Mesendoderm (in vitro differentiated cells): ENCODE data around the gene KCNN3.
A peak's percentile ranks its signal among the peaks of the same experiment; 100 is the strongest.

Experiments used
- DNase-seq: peaks from one replicate; pipeline ENCODE4 v3.0.0; 2013
- H2AK5ac ChIP-seq: 2 replicates; pipeline ENCODE4 v1.6.1; 2013; ENCODE audit warnings: low read length, inconsistent platforms
- H2BK120ac ChIP-seq: 2 replicates; pipeline ENCODE4 v1.6.1; 2013; ENCODE audit warnings: low read depth, mild to moderate bottlenecking, low read length, moderate library complexity, mixed read lengths
- H2BK15ac ChIP-seq: replicated peaks from 2 replicates; pipeline ENCODE4 v1.6.1; 2013; ENCODE audit warnings: low read depth, mild to moderate bottlenecking, moderate library complexity
- H2BK5ac ChIP-seq: 2 replicates; pipeline ENCODE4 v1.6.1; 2013; ENCODE audit warnings: low read length, inconsistent platforms
- H3K18ac ChIP-seq: 2 replicates; pipeline ENCODE4 v1.6.1; 2013; ENCODE audit warnings: mild to moderate bottlenecking, low read length, mixed read lengths
- H3K23ac ChIP-seq: one replicate; pipeline ENCODE4 v1.6.1; 2013; ENCODE audit warnings: low read length
- H3K27ac ChIP-seq: 2 replicates; pipeline ENCODE4 v1.5.1; 2013; ENCODE audit warnings: low read depth, mild to moderate bottlenecking, inconsistent platforms, low read length, moderate library complexity
- H3K27me3 ChIP-seq: 2 replicates; pipeline ENCODE4 v1.6.1; 2013; ENCODE audit warnings: low read length, control low read depth, mild to moderate bottlenecking, inconsistent platforms; ENCODE audit not compliant: insufficient read depth, poor library complexity
- H3K36me3 ChIP-seq: 2 replicates; pipeline ENCODE4 v1.6.1; 2013; ENCODE audit warnings: low read length, inconsistent platforms; ENCODE audit not compliant: control insufficient read depth, insufficient read depth
- H3K4ac ChIP-seq: one replicate; pipeline ENCODE4 v1.6.1; 2013; ENCODE audit warnings: low read depth, mild to moderate bottlenecking, low read length, moderate library complexity
- H3K4me1 ChIP-seq: 2 replicates; pipeline ENCODE4 v1.6.1; 2013; ENCODE audit warnings: low read depth, low read length, inconsistent platforms; ENCODE audit not compliant: control insufficient read depth
- H3K4me2 ChIP-seq: 2 replicates; pipeline ENCODE4 v1.6.1; 2013; ENCODE audit warnings: low read length
- H3K4me3 ChIP-seq: 2 replicates; pipeline ENCODE4 v1.5.1; 2013; ENCODE audit warnings: mild to moderate bottlenecking, low read length
- H3K56ac ChIP-seq: one replicate; pipeline ENCODE4 v1.6.1; 2013; ENCODE audit warnings: low read length
- H3K79me1 ChIP-seq: 2 replicates; pipeline ENCODE4 v1.6.1; 2013; ENCODE audit warnings: low read length, inconsistent platforms
- H3K79me2 ChIP-seq: 2 replicates; pipeline ENCODE4 v1.6.1; 2013; ENCODE audit warnings: mild to moderate bottlenecking, low read length; ENCODE audit not compliant: control insufficient read depth, insufficient read depth
- H3K9ac ChIP-seq: 2 replicates; pipeline ENCODE4 v1.6.1; 2013; ENCODE audit warnings: low read length, inconsistent platforms
- H4K5ac ChIP-seq: one replicate; pipeline ENCODE4 v1.6.1; 2013; ENCODE audit warnings: low read length
- H4K8ac ChIP-seq: one replicate; pipeline ENCODE4 v1.6.1; 2013; ENCODE audit warnings: low read depth, mild to moderate bottlenecking, control low read depth, low read length, moderate library complexity
- WGBS: extraction: QIAGEN DNeasy Blood & Tissue Kit; methylation state at CpG from one replicate; pipeline ENCODE4 v1.1.7; 2013; ENCODE audit warnings: low lambda C conversion rate, missing lambda C conversion rate; ENCODE audit not compliant: insufficient coverage; ENCODE audit errors: extremely low coverage; 5-methylcytosine and 5-hydroxymethylcytosine counted together

KCNN3 gene

GRCh38 chr1:154866257-154867063 lies 3.6 kb downstream of the KCNN3 start:
- Histone ChIP-seq H3K27me3 (peaks cover 2% of the 10 kb centered on the region), H3K27ac (no peak overlapping the region), H2BK120ac (no peak overlapping the region), H2BK15ac (no peak overlapping the region), H3K23ac (no peak overlapping the region), H2BK5ac (no peak overlapping the region), H3K56ac (no peak overlapping the region), H4K8ac (no peak overlapping the region), H3K18ac (no peak overlapping the region), H4K5ac (no peak overlapping the region), H3K4ac (no peak overlapping the region), H3K4me2 (no peak overlapping the region), H3K79me1 (no peaks in the 10 kb centered on the region), H3K4me1 (peaks cover 3% of the 10 kb centered on the region), H3K36me3 (no peaks in the 10 kb centered on the region), H3K79me2 (no peaks in the 10 kb centered on the region), H3K4me3 (no peak overlapping the region), H3K9ac (no peak overlapping the region), H2AK5ac (no peak overlapping the region)
- no CpG with 5 or more reads among the region's 14 CpGs for WGBS
- DNase-seq: peak; percentile 67

GRCh38 chr1:154865442-154866256 lies 4.4 kb downstream of the KCNN3 start:
- WGBS: no CpG with 5 or more reads among the region's 5 CpGs
- Histone ChIP-seq H3K4me3 (no peak overlapping the region), H3K27ac (no peak overlapping the region), H3K79me1 (no peaks in the 10 kb centered on the region), H2BK120ac (no peak overlapping the region), H3K27me3 (peaks cover 2% of the 10 kb centered on the region), H4K8ac (no peak overlapping the region), H3K23ac (no peak overlapping the region), H3K4ac (no peak overlapping the region), H3K4me2 (no peak overlapping the region), H2AK5ac (no peak overlapping the region), H2BK15ac (no peak overlapping the region), H3K79me2 (no peaks in the 10 kb centered on the region), H3K18ac (no peak overlapping the region), H2BK5ac (no peak overlapping the region), H3K9ac (no peak overlapping the region), H3K56ac (peak overlapping the region; percentile 40), H3K36me3 (no peaks in the 10 kb centered on the region), H3K4me1 (peaks cover 3% of the 10 kb centered on the region), H4K5ac (no peak overlapping the region)
- no peak for DNase-seq

DNA sequence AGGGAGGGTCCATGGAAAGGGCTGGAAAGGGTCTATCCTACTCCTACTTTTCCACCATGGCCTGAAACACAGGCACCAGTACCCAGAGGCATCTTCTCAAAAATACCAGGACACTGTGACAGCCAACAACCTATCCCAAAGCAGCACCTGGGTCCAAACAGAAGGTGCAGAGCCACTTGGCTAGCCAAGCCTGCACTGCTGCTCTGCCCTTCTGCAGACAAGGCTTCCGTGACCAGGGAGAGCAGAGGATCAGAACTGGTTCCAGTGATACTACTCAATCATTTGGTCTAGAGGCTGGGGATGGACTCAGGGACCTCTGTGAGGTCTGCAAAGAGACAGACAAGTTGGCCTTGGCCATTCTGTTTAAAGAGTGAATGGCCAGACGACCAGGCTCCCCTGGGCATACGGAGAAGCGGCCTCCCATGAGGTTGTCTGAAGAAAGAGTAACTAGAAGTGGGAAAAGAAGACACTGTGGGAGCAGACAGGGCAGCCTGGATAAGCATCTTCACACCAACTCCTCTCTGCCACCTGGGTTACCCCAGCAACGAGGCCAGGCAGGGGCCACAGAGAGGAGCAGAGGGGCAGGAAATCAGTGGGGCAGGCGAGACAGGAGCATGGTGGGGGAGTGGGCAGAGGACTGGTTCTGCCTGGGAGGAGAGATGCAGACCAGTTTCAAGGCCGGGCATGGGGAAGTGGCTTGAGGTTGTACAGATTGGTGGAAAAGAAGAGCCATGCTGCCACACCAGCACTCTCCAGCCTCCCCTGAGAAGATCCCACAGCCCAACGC lies 5.7 kb downstream of the KCNN3 start:
- Histone ChIP-seq H2BK120ac (no peak overlapping the region), H4K5ac (no peak overlapping the region), H4K8ac (no peak overlapping the region), H2AK5ac (no peak overlapping the region), H3K4me1 (peaks cover 3% of the 10 kb centered on the region), H2BK5ac (no peak overlapping the region), H3K27me3 (peaks cover 2% of the 10 kb centered on the region), H3K36me3 (no peaks in the 10 kb centered on the region), H3K79me1 (no peaks in the 10 kb centered on the region), H3K27ac (no peak overlapping the region), H3K4me3 (no peak overlapping the region), H3K56ac (peak overlapping the region; percentile 31), H3K4ac (no peak overlapping the region), H3K4me2 (no peak overlapping the region), H2BK15ac (no peak overlapping the region), H3K9ac (no peak overlapping the region), H3K23ac (no peak overlapping the region), H3K79me2 (no peaks in the 10 kb centered on the region), H3K18ac (no peak overlapping the region)
- no peak for DNase-seq
- WGBS: no CpG with 5 or more reads among the region's 8 CpGs

DNA sequence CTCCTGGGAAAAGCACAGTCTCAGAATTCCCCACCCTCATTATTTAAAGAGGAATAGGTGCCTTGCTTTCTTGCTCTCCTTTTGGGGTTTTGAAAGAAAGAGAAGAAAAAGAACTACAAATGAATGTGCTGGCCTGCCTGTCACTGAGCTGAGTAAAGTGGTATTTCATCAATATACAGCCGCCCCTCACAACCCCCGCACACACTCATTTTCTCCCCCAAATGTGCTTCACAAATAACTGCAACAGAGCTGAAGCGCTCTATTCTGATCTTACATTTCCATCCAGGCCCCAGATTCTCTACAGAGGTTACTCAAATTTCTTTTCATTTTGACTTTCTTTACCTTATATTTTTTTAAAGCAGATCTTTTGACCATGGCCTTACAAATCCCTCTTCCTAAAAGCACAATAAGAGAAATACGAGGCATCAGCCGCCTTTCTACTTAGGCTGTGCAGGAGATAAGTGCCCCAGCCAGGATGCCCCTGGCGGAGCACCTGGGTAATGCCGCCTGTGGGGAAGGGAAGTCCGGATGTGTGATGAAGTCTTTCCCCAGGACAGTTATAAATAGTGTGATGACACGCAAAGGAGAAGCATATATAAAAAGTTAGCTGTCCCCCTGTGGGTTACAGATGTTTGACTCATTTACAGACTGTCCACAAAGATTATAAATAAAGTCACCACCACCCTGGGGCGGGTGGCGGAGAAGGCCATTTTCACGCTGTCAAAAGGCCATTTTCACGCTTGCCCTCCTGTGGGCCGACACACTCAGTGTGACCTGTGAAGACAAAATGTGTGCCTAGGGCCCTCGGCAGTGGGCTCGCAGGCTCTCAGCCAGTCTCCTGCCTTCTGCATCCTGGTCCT lies 6.5 kb downstream of the KCNN3 start:
- Histone ChIP-seq H2BK15ac (no peak overlapping the region), H3K4me1 (peaks cover 3% of the 10 kb centered on the region), H3K18ac (no peak overlapping the region), H2AK5ac (no peak overlapping the region), H3K27ac (no peak overlapping the region), H3K56ac (no peak overlapping the region), H3K4me3 (no peak overlapping the region), H4K8ac (no peak overlapping the region), H3K4ac (no peak overlapping the region), H4K5ac (no peak overlapping the region), H2BK5ac (no peak overlapping the region), H3K27me3 (peaks cover 2% of the 10 kb centered on the region), H3K79me1 (no peaks in the 10 kb centered on the region), H3K9ac (no peak overlapping the region), H3K36me3 (no peaks in the 10 kb centered on the region), H3K23ac (no peak overlapping the region), H2BK120ac (no peak overlapping the region), H3K79me2 (no peaks in the 10 kb centered on the region), H3K4me2 (no peak overlapping the region)
- DNase-seq: peak; percentile 79
- WGBS: no CpG with 5 or more reads among the region's 16 CpGs

DNA sequence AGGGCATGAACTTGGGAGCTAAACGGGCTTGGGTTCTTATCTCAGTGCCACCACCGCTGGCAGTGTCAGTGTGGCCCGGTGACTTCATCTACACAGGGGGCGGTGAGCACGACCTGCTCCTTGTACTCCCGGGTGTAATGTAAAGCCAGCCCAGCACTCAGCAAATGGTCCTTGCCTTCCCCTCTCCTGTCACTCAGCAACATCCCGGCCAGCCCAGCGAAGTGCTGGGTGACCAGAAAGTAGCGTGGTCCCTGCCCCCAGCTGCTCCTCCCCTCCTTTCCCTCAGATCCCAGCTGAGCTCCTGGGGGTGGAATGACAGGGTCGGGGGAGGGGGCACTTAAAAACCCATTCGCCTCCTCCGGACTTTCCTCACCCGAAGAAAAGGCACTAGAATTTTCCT lies 7.2 kb downstream of the KCNN3 start:
- no peak overlapping the region for H4K8ac ChIP-seq
- H3K4me1 ChIP-seq: peaks cover 3% of the 10 kb centered on the region
- H3K4me2 ChIP-seq: no peak overlapping the region
- no peak overlapping the region for H3K9ac ChIP-seq
- H3K18ac ChIP-seq: no peak overlapping the region
- H3K27me3 ChIP-seq: no peaks in the 10 kb centered on the region
- H2BK15ac ChIP-seq: no peak overlapping the region
- no peak overlapping the region for H3K4ac ChIP-seq
- no peak overlapping the region for H2BK120ac ChIP-seq
- no peaks in the 10 kb centered on the region for H3K79me2 ChIP-seq
- H3K36me3 ChIP-seq: no peaks in the 10 kb centered on the region
- H3K23ac ChIP-seq: no peak overlapping the region
- no peak overlapping the region for H3K56ac ChIP-seq
- H4K5ac ChIP-seq: no peak overlapping the region
- H3K27ac ChIP-seq: no peak overlapping the region
- H3K79me1 ChIP-seq: no peaks in the 10 kb centered on the region
- H3K4me3 ChIP-seq: no peak overlapping the region
- no CpG with 5 or more reads among the region's 13 CpGs for WGBS
- no peak overlapping the region for H2AK5ac ChIP-seq
- no peak overlapping the region for H2BK5ac ChIP-seq
- peak; percentile 51 for DNase-seq
